ENCODE measurements around the gene ADAM12.
A peak's percentile ranks its signal among the peaks of the same experiment; 100 is the strongest.
"Not testable (repeated sequence)": the region's sequence is repeated elsewhere in the genome, so short reads cannot be mapped to it uniquely, and the experiment has no call there.

ADAM12 gene

GRCh38 chr10:126068322-126068721 lies 320.0 kb downstream of the ADAM12 start:
- DNase-seq = no peak

GRCh38 chr10:126066456-126066855 lies 321.8 kb downstream of the ADAM12 start:
- no peak for DNase-seq

- DNase-seq = no peak
Observed at GRCh38 chr10:126065751-126066377, 322.4 kb downstream of the ADAM12 start.

GRCh38 chr10:126064512-126064911 lies 323.8 kb downstream of the ADAM12 start:
- DNase-seq = no peak

- no peak for DNase-seq
Observed at GRCh38 chr10:126063353-126063791, 324.9 kb downstream of the ADAM12 start.

- peak; percentile 79 for DNase-seq
Observed at GRCh38 chr10:126062131-126063032, 325.9 kb downstream of the ADAM12 start.

- no peak for DNase-seq
Observed at GRCh38 chr10:126061526-126061925, 326.8 kb downstream of the ADAM12 start.

- DNase-seq = no peak
Observed at GRCh38 chr10:126060261-126060931, 327.9 kb downstream of the ADAM12 start.

- DNase-seq = no peak
Observed at GRCh38 chr10:126059076-126059826, 329.0 kb downstream of the ADAM12 start.

- DNase-seq = no peak
Observed at GRCh38 chr10:126058507-126058906, 329.8 kb downstream of the ADAM12 start.

- no peak for DNase-seq
Observed at GRCh38 chr10:126058104-126058503, 330.2 kb downstream of the ADAM12 start.

GRCh38 chr10:126057494-126057893 lies 330.8 kb downstream of the ADAM12 start:
- no peak for DNase-seq

- DNase-seq = no peak
Observed at GRCh38 chr10:126054191-126054590, 334.1 kb downstream of the ADAM12 start.

- no peak for DNase-seq
Observed at GRCh38 chr10:126052171-126052570, 336.1 kb downstream of the ADAM12 start.

GRCh38 chr10:126049759-126050700 lies 338.2 kb downstream of the ADAM12 start:
- DNase-seq = no peak

GRCh38 chr10:126047749-126048148 lies 340.5 kb downstream of the ADAM12 start:
- DNase-seq = not testable (repeated sequence)

- DNase-seq = no peak
Observed at GRCh38 chr10:126046831-126047230, 341.4 kb downstream of the ADAM12 start.

GRCh38 chr10:126045861-126046260 lies 342.4 kb downstream of the ADAM12 start:
- DNase-seq = no peak

- DNase-seq = no peak
Observed at GRCh38 chr10:126043389-126043788, 344.9 kb downstream of the ADAM12 start.

GRCh38 chr10:126042906-126043305 lies 345.4 kb downstream of the ADAM12 start:
- no peak for DNase-seq

GRCh38 chr10:126042354-126042753 lies 345.9 kb downstream of the ADAM12 start:
- DNase-seq = no peak

- peak; percentile 73 for DNase-seq
Observed at GRCh38 chr10:126041804-126042231, 346.5 kb downstream of the ADAM12 start.

Data from right forelimb (tissue), 1 donor.